Measurements from ENCODE around the gene PXDN.

- no peak for TF ChIP-seq CTCF (conservative IDR thresholded peaks at IDR 0.05; ENCODE audit: low read depth, low read length)
- TF ChIP-seq EZH2 (IDR thresholded peaks at IDR 0.05; ENCODE audit: low read length, unreplicated experiment) = no peak
Observed at GRCh38 chr2:1662606-1663180, 81.6 kb downstream of the PXDN start.

Data from PC-3 (cell line).